Loucy (cell line): ENCODE results near the gene TNIP2.

Experiments
- H2AFZ ChIP-seq: fragments of 200-600 bp; sonication (generic); 2 replicates; pipeline ENCODE4 v1.6.0; 2016; ENCODE audit warnings: antibody characterized with exemption, mild to moderate bottlenecking, low read length, moderate library complexity
- H3F3A ChIP-seq: fragments of 200-600 bp; 2 replicates; pipeline ENCODE4 v1.6.0; 2016; ENCODE audit warnings: antibody characterized with exemption, low read depth, mild to moderate bottlenecking
- H3K27me3 ChIP-seq: fragments of 200-600 bp; sonication (generic); 2 replicates; pipeline ENCODE4 v1.6.1; 2014; ENCODE audit warnings: low read length, mild to moderate bottlenecking; ENCODE audit not compliant: insufficient read depth, poor library complexity, severe bottlenecking
- H3K36me3 ChIP-seq: fragments of 200-600 bp; sonication (generic); 2 replicates; pipeline ENCODE4 v1.6.1; 2016; ENCODE audit warnings: low read length; ENCODE audit not compliant: insufficient read depth
- H3K4me1 ChIP-seq: fragments of 200-600 bp; sonication (generic); 2 replicates; pipeline ENCODE4 v1.5.1; 2014; ENCODE audit warnings: low read length, mild to moderate bottlenecking; ENCODE audit not compliant: insufficient read depth, poor library complexity, severe bottlenecking
- H3K4me2 ChIP-seq: fragments of 200-600 bp; sonication (generic); 2 replicates; pipeline ENCODE4 v1.6.0; 2014; ENCODE audit warnings: antibody characterized with exemption, low read length, low read depth, mild to moderate bottlenecking; ENCODE audit not compliant: poor library complexity, severe bottlenecking
- H3K4me3 ChIP-seq: fragments of 200-600 bp; sonication (generic); 2 replicates; pipeline ENCODE4 v1.5.1; 2014; ENCODE audit warnings: low read length, mild to moderate bottlenecking, mixed read lengths; ENCODE audit not compliant: poor library complexity, severe bottlenecking
- H3K79me2 ChIP-seq: fragments of 200-600 bp; sonication (generic); 2 replicates; pipeline ENCODE4 v1.6.1; 2014; ENCODE audit warnings: low read length; ENCODE audit not compliant: insufficient read depth
- H3K9ac ChIP-seq: fragments of 200-600 bp; sonication (generic); 2 replicates; pipeline ENCODE4 v1.6.0; 2014; ENCODE audit warnings: mild to moderate bottlenecking, low read depth, low read length, moderate library complexity; ENCODE audit not compliant: poor library complexity, severe bottlenecking
- H3K9me2 ChIP-seq: fragments of 200-600 bp; sonication (generic); replicated peaks from 2 replicates; pipeline ENCODE4 v1.6.1; 2016; ENCODE audit warnings: low read depth, low read length, mixed read lengths
- H3K9me3 ChIP-seq: fragments of 200-600 bp; sonication (generic); 2 replicates; pipeline ENCODE4 v1.6.1; 2014; ENCODE audit warnings: mild to moderate bottlenecking, antibody characterized with exemption, low read length, low read depth; ENCODE audit not compliant: insufficient read depth
- H4K20me1 ChIP-seq: fragments of 200-600 bp; sonication (generic); 2 replicates; pipeline ENCODE4 v1.6.0; 2014; ENCODE audit warnings: antibody characterized with exemption, low read length, mild to moderate bottlenecking; ENCODE audit not compliant: insufficient read depth, poor library complexity, severe bottlenecking
- CTCF ChIP-seq: fragments of 200-600 bp; sonication (generic); conservative IDR thresholded peaks from 2 replicates; pipeline ENCODE4 v1.5.1; 2014; ENCODE audit warnings: mild to moderate bottlenecking, antibody characterized with exemption, low read length
- EZH2phosphoT487 ChIP-seq: fragments of 200-600 bp; IDR thresholded peaks from 2 replicates; pipeline ENCODE4 v1.6.1; 2018; ENCODE audit warnings: antibody characterized with exemption, mild to moderate bottlenecking, moderate library complexity, borderline replicate concordance

TNIP2 gene

GRCh38 chr4:2721586-2721985 lies 34.5 kb downstream of the TNIP2 start:
- Histone ChIP-seq H3K4me1 (no peaks in the 10 kb centered on the region), H3K79me2 (no peaks in the 10 kb centered on the region), H3K9me2 (no peaks in the 10 kb centered on the region), H3K36me3 (peaks cover 45% of the 10 kb centered on the region; the same call in 1 of the 2 replicates), H3K9ac (no peak overlapping the region), H3K27me3 (no peaks in the 10 kb centered on the region), H4K20me1 (peaks cover 3% of the 10 kb centered on the region), H2AFZ (no peak overlapping the region), H3K4me2 (no peak overlapping the region), H3F3A (no peaks in the 10 kb centered on the region), H3K4me3 (no peak overlapping the region), H3K9me3 (no peaks in the 10 kb centered on the region)
- TF ChIP-seq EZH2phosphoT487: no peak
- TF ChIP-seq CTCF: no peak

- Histone ChIP-seq H2AFZ (no peak overlapping the region), H3K4me2 (no peak overlapping the region), H3K9ac (no peak overlapping the region), H3K4me1 (peaks cover 4% of the 10 kb centered on the region), H3K4me3 (no peak overlapping the region), H3K27me3 (no peaks in the 10 kb centered on the region), H3K79me2 (no peaks in the 10 kb centered on the region), H3K9me3 (no peaks in the 10 kb centered on the region), H3K9me2 (no peaks in the 10 kb centered on the region), H3K36me3 (peaks cover 49% of the 10 kb centered on the region; the same call in 1 of the 2 replicates), H4K20me1 (no peaks in the 10 kb centered on the region), H3F3A (no peaks in the 10 kb centered on the region)
- TF ChIP-seq EZH2phosphoT487 (no peak), CTCF (no peak)
Measured at GRCh38 chr4:2716236-2716635, 39.9 kb downstream of the TNIP2 start.

GRCh38 chr4:2715426-2715825 lies 40.7 kb downstream of the TNIP2 start:
- Histone ChIP-seq H3K79me2 (no peaks in the 10 kb centered on the region), H3F3A (no peaks in the 10 kb centered on the region), H3K36me3 (peaks cover 44% of the 10 kb centered on the region; the same call in 1 of the 2 replicates)

More at GRCh38 chr4:2715426-2715825, 40.7 kb downstream of the TNIP2 start:
- H3K9me3 ChIP-seq: no peaks in the 10 kb centered on the region
- no peaks in the 10 kb centered on the region for H4K20me1 ChIP-seq
- no peak overlapping the region for H3K9ac ChIP-seq
- no peak for TF ChIP-seq EZH2phosphoT487
- no peak for TF ChIP-seq CTCF
- H2AFZ ChIP-seq: no peak overlapping the region
- H3K4me3 ChIP-seq: no peak overlapping the region
- no peaks in the 10 kb centered on the region for H3K9me2 ChIP-seq
- H3K27me3 ChIP-seq: no peaks in the 10 kb centered on the region
- no peak overlapping the region for H3K4me2 ChIP-seq
- peaks cover 4% of the 10 kb centered on the region for H3K4me1 ChIP-seq
